Keratinocyte (primary cell): ENCODE data around the gene DAPK1. TPM values are rescaled to one million over a fixed set of nuclear protein-coding genes. Genes with fewer than 3 reads are reported as not detected.

ENCODE experiments used
- DNase-seq: peaks from one replicate; pipeline ENCODE4 v3.0.0-alpha.2; 2011; ENCODE audit warnings: low read depth, missing footprints, low spot score
- FAIRE-seq: peaks from 2 replicates; lab custom pipeline; 2011; peaks lifted over from hg19 to GRCh38; lab: Jason Lieb, UNC
- H2AFZ ChIP-seq: 2 replicates; pipeline ENCODE4 v1.6.0; 2012; ENCODE audit warnings: low read length, control low read depth, inconsistent platforms; ENCODE audit not compliant: control insufficient read depth
- H3K27ac ChIP-seq: 2 replicates; pipeline ENCODE4 v1.5.1; 2011; ENCODE audit warnings: low read length; ENCODE audit not compliant: control insufficient read depth, insufficient read depth
- H3K27me3 ChIP-seq: 3 replicates; pipeline ENCODE4 v1.6.0; 2011; ENCODE audit warnings: low read length; ENCODE audit not compliant: control insufficient read depth, insufficient read depth; ENCODE audit errors: extremely low read depth
- H3K36me3 ChIP-seq, 2 experiments: 2 replicates in 1 of 2; 3 replicates in 1 of 2; pipeline ENCODE4 v1.5.1; 2011; ENCODE audit warnings: low read length in 2 of 2, mild to moderate bottlenecking in 1 of 2; ENCODE audit not compliant: control insufficient read depth in 2 of 2, insufficient read depth in 2 of 2; ENCODE audit errors: extremely low read depth in 1 of 2
- H3K4me1 ChIP-seq: 3 replicates; pipeline ENCODE4 v1.5.1; 2011; ENCODE audit warnings: low read length; ENCODE audit not compliant: control insufficient read depth, insufficient read depth; ENCODE audit errors: extremely low read depth
- H3K4me2 ChIP-seq: 3 replicates; pipeline ENCODE4 v1.6.0; 2011; ENCODE audit warnings: low read depth, low read length; ENCODE audit not compliant: control insufficient read depth, insufficient read depth; ENCODE audit errors: extremely low read depth
- H3K4me3 ChIP-seq, 3 experiments: fragments of 200-600 bp in 1 of 3; sonication (generic) in 1 of 3; 2 replicates in 2 of 3; 3 replicates in 1 of 3; pipeline ENCODE4 v1.5.1; 2011 to 2016; ENCODE audit warnings: low read length in 3 of 3, mild to moderate bottlenecking in 3 of 3, control low read depth in 2 of 3, inconsistent platforms in 1 of 3, low read depth in 1 of 3, mixed read lengths in 1 of 3, mixed run types in 1 of 3, moderate library complexity in 1 of 3; ENCODE audit not compliant: control insufficient read depth in 2 of 3, insufficient read depth in 2 of 3; ENCODE audit errors: extremely low read depth in 1 of 3
- H3K79me2 ChIP-seq: 2 replicates; pipeline ENCODE4 v1.6.0; 2012; ENCODE audit warnings: low read length; ENCODE audit not compliant: control insufficient read depth, insufficient read depth
- H3K9ac ChIP-seq: 3 replicates; pipeline ENCODE4 v1.6.0; 2011; ENCODE audit warnings: low read length; ENCODE audit not compliant: control insufficient read depth, insufficient read depth; ENCODE audit errors: extremely low read depth
- H3K9me1 ChIP-seq: 3 replicates; pipeline ENCODE4 v1.6.0; 2011; ENCODE audit warnings: low read length; ENCODE audit not compliant: control insufficient read depth, insufficient read depth; ENCODE audit errors: extremely low read depth
- H3K9me3 ChIP-seq: 2 replicates; pipeline ENCODE4 v1.5.1; 2012; ENCODE audit warnings: low read depth, low read length; ENCODE audit not compliant: control insufficient read depth
- H4K20me1 ChIP-seq: 3 replicates; pipeline ENCODE4 v1.6.0; 2011; ENCODE audit warnings: low read length; ENCODE audit not compliant: control insufficient read depth, insufficient read depth; ENCODE audit errors: extremely low read depth
- CTCF ChIP-seq, 3 experiments: IDR thresholded peaks in 1 of 3; conservative IDR thresholded peaks in 1 of 3; optimal IDR thresholded peaks in 1 of 3; 2 replicates in 2 of 3; 3 replicates in 1 of 3; pipeline versions ENCODE3 to v1.5.1; 2011; ENCODE audit warnings: low read length in 3 of 3, mild to moderate bottlenecking in 3 of 3, moderate library complexity in 2 of 3, control low read depth in 1 of 3, inconsistent platforms in 1 of 3; ENCODE audit not compliant: insufficient read depth in 2 of 3; ENCODE audit errors: extremely low read depth in 1 of 3
- EZH2 ChIP-seq: IDR thresholded peaks from one replicate; pipeline ENCODE4 v1.6.1; 2012; ENCODE audit warnings: inconsistent platforms, mild to moderate bottlenecking, low read length, moderate library complexity
- dilution Hi-C: fragments of 300-500 bp; cut with MboI; formaldehyde crosslinking; loops from one replicate; pipeline ENCODE4 v1.7.0; 2020; ENCODE audit warnings: low sequenced_read_pairs; ENCODE audit not compliant: extremely low pct_ligation_motif_present
- polyA plus RNA-seq, 5 experiments: library from polyadenylated mRNA; depleted of rRNA in 3 of 5; stranded (reverse) in 3 of 5; stranded (forward) in 1 of 5; unstranded in 1 of 5; fragments of >200 nt; gene quantifications; 1 replicate in 1 of 5; 2 replicates in 3 of 5; 3 replicates in 1 of 5; pipeline versions ENCODE4 v1.2.1 to v1.2.3, GENCODE V29; 2011 to 2012; ENCODE audit warnings: missing spikeins in 2 of 5, low read depth in 1 of 5, low replicate concordance in 1 of 5

Gene DAPK1
- polyA plus RNA-seq, 1 donor (not counting 4 experiments of a cell fraction or from before 2014, with no cell fraction given), result 2.8 TPM

GRCh38 chr9:87698069-87698809 lies 200.6 kb downstream of the DAPK1 start:
- dilution Hi-C loops, result no loop called here

GRCh38 chr9:87699835-87700234 lies 202.2 kb downstream of the DAPK1 start:
- no peaks in the 10 kb centered on the region for H3K9me3 ChIP-seq
- peak overlapping the region; percentile 5 for H3K27ac ChIP-seq
- DNase-seq, result no peak

More at GRCh38 chr9:87698069-87698809, 200.6 kb downstream of the DAPK1 start:
- H4K20me1 ChIP-seq, result no peaks in the 10 kb centered on the region
- H3K9me3 ChIP-seq, result no peaks in the 10 kb centered on the region
- H2AFZ ChIP-seq, result no peak overlapping the region
- no peak overlapping the region for H3K4me3 ChIP-seq
- peaks cover 13% of the 10 kb centered on the region for H3K4me1 ChIP-seq
- H3K9ac ChIP-seq, result no peak overlapping the region
- FAIRE-seq (no peak), DNase-seq (no peak)
- H3K27me3 ChIP-seq, result no peaks in the 10 kb centered on the region
- no peak overlapping the region for H3K4me2 ChIP-seq
- no peaks in the 10 kb centered on the region for H3K9me1 ChIP-seq
- H3K36me3 ChIP-seq, result no peaks in the 10 kb centered on the region
- no peak overlapping the region for H3K27ac ChIP-seq
- TF ChIP-seq EZH2 (no peak), CTCF (optimal IDR thresholded peaks at IDR 0.05 in 1 of 3, IDR thresholded peaks at IDR 0.05 in 1 of 3, conservative IDR thresholded peaks at IDR 0.05 in 1 of 3; ENCODE audit: extremely low read depth in 1 of 3, insufficient read depth in 2 of 3, low read length in 3 of 3) (no peak)
- no peaks in the 10 kb centered on the region for H3K79me2 ChIP-seq

More at GRCh38 chr9:87699835-87700234, 202.2 kb downstream of the DAPK1 start:
- Histone ChIP-seq H3K79me2 (no peaks in the 10 kb centered on the region), H3K36me3 (no peaks in the 10 kb centered on the region), H4K20me1 (no peaks in the 10 kb centered on the region), H3K4me2 (peak overlapping the region; percentile 11), H3K27me3 (no peaks in the 10 kb centered on the region), H3K9me1 (no peaks in the 10 kb centered on the region), H3K9ac (no peak overlapping the region), H3K4me3 (no peak overlapping the region), H3K4me1 (peaks cover 13% of the 10 kb centered on the region), H2AFZ (peak overlapping the region; percentile 78)
- dilution Hi-C loops, result loop anchor here (25.0 kb wide), 1 partner anchor 112 kb away; no protein-coding TSS in a partner anchor
- TF ChIP-seq EZH2 (no peak), CTCF (optimal IDR thresholded peaks at IDR 0.05 in 1 of 3, IDR thresholded peaks at IDR 0.05 in 1 of 3, conservative IDR thresholded peaks at IDR 0.05 in 1 of 3; ENCODE audit: extremely low read depth in 1 of 3, insufficient read depth in 2 of 3, low read length in 3 of 3) (no peak)
- FAIRE-seq, result peak; percentile 82
